Urothelium cell line (cell line): ENCODE results near the gene MTA3.
"Not testable (repeated sequence)": the region's sequence is repeated elsewhere in the genome, so short reads cannot be mapped to it uniquely, and the experiment has no call there.

Source experiments
- DNase-seq: peaks from one replicate; pipeline ENCODE4 v3.0.0; 2011; ENCODE audit warnings: low spot score, mixed read lengths
- FAIRE-seq: peaks from 2 replicates; lab custom pipeline; 2011; peaks lifted over from hg19 to GRCh38; lab: Jason Lieb, UNC

Gene MTA3

GRCh38 chr2:42723465-42723864 lies 155.0 kb downstream of the MTA3 start:
- FAIRE-seq (no peak), DNase-seq (no peak)

GRCh38 chr2:42724886-42725285 lies 156.5 kb downstream of the MTA3 start:
- FAIRE-seq (no peak), DNase-seq (no peak)

GRCh38 chr2:42725657-42726056 lies 157.2 kb downstream of the MTA3 start:
- DNase-seq (no peak), FAIRE-seq (no peak)

- FAIRE-seq = no peak
- DNase-seq = no peak
Measured at GRCh38 chr2:42726680-42727079, 158.2 kb downstream of the MTA3 start.

- not testable (repeated sequence) for FAIRE-seq, DNase-seq
Measured at GRCh38 chr2:42731316-42731715, 162.9 kb downstream of the MTA3 start.

GRCh38 chr2:42733852-42734251 lies 165.4 kb downstream of the MTA3 start:
- no peak for FAIRE-seq
- no peak for DNase-seq

GRCh38 chr2:42736598-42737322 lies 168.3 kb downstream of the MTA3 start:
- FAIRE-seq (no peak), DNase-seq (no peak)

- FAIRE-seq (no peak), DNase-seq (no peak)
Measured at GRCh38 chr2:42741140-42741539, 172.7 kb downstream of the MTA3 start.

- no peak for FAIRE-seq
- no peak for DNase-seq
Measured at GRCh38 chr2:42742740-42743658, 174.6 kb downstream of the MTA3 start.

GRCh38 chr2:42743659-42743990 lies 175.2 kb downstream of the MTA3 start:
- no peak for DNase-seq

GRCh38 chr2:42744545-42745082 lies 176.2 kb downstream of the MTA3 start:
- DNase-seq (no peak), FAIRE-seq (no peak)

More at GRCh38 chr2:42743659-42743990, 175.2 kb downstream of the MTA3 start:
- FAIRE-seq = no peak

GRCh38 chr2:42747422-42747821 lies 179.0 kb downstream of the MTA3 start:
- no peak for FAIRE-seq

GRCh38 chr2:42748840-42749239 lies 180.4 kb downstream of the MTA3 start:
- FAIRE-seq = no peak
- no peak for DNase-seq

More at GRCh38 chr2:42747422-42747821, 179.0 kb downstream of the MTA3 start:
- DNase-seq = no peak

- FAIRE-seq (no peak), DNase-seq (no peak)
Measured at GRCh38 chr2:42752314-42752713, 183.9 kb downstream of the MTA3 start.

GRCh38 chr2:42752816-42753813 lies 184.7 kb downstream of the MTA3 start:
- FAIRE-seq (no peak), DNase-seq (no peak)

- peak; percentile 78 for FAIRE-seq
- DNase-seq = no peak
Measured at GRCh38 chr2:42754021-42754775, 185.8 kb downstream of the MTA3 start.

GRCh38 chr2:42754776-42755140 lies 186.3 kb downstream of the MTA3 start:
- no peak for DNase-seq
- FAIRE-seq = no peak

GRCh38 chr2:42755191-42755880 lies 186.9 kb downstream of the MTA3 start:
- DNase-seq = no peak
- FAIRE-seq = no peak

GRCh38 chr2:42756150-42756775 lies 187.8 kb downstream of the MTA3 start:
- no peak for FAIRE-seq
- DNase-seq = no peak
